HS-5 (cell line): Measurements from ENCODE around the gene CHMP1A.
"Not testable (repeated sequence)": the region's sequence is repeated elsewhere in the genome, so short reads cannot be mapped to it uniquely, and the experiment has no call there.

Source experiments
- DNase-seq: peaks from one replicate; pipeline ENCODE4 v3.0.0-alpha.2; 2012; ENCODE audit warnings: low read depth

CHMP1A gene

DNA sequence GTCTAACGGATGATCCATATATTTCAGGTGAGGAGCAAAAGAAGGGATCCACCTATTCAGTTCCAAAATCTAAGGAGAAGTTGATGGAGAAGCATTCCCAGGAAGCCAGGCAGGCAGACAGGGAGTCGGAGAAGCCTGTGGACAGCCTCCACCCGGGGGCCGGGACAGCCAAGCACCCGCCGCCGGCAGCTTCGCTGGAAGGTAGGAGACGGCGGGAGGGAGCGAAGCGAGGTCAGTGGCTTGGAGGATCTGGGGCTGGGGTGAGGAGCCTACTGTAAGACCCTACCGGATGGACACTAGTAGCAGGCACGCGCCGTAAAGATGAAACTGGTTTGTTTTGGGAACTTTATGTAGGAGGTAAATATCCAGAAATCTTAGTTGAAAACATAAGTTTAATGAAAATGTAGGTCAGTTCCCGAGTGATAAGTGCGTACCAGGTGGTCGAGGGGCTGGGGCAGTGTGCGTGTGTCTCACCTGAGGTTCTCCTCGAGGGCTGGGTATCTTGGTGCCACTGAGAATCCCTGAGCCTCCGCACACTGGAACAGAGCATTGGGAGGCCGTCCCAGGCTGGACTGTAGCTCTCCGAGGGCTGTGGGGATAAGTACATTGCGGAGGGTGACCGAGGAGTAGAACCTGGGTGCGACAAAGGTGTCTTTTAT, 842 bp upstream of the CHMP1A start:
- DNase-seq = no peak

DNA sequence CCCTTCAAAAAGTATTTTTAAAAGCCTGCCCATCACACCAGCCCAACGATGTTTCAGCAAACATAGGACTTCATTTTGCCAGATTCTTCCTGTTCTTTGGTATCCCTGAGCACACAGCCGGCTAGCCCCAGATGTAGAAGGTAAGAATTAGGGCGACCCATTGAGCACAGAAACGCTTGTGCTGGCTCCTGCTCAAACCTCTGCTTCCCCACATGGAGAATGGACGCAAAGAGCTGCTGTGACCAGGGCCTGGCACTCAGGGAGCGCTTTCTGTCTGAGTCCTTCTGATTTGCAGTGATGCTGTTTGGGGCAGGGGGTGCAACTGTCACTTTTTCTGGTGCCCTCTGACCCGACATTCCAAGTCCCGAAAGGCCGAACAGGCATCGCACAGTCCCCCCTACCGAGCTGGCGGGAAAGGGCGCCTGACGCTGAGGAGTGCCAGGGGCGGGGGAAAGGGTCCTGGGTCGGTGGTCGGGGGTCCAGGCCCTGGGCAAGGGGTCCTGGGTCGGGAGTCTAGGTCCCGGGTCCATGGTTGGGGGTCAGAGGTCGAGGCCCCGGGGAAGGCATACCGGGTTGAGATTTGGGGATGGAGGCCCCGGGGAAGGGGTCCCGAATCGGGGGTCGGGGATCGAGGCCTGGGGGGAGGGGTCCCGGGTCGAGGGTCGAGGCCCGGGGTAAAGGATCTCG, 930 bp downstream of the CHMP1A start:
- DNase-seq = no peak

DNA sequence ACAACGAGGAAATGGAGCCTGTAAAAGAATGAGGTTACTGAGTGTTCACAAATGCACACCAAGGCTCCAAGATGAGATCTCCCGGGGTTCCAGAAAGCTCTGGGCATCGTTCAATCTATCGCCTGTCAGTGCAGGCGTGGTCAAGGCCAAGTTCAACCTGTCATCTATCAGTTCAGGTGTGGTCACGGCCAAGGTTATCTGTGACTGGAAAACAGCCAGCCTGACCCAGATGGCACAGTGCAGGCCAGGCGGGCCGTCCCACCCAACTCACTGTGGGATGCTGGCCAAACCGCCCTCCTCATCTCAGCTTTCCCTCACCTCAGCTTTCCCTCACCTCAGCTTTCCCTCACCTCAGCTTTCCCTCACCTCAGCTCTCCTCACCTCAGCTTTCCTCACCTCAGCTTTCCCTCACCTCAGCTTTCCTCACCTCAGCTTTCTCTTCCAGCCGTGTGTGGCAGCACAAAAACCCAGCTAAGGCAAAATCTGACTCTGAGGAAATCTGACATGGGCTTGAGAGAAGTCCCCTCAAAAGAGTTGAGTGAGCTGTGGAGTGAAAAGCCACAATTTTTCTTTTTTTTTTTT, 2.4 kb downstream of the CHMP1A start:
- no peak for DNase-seq

- no peak for DNase-seq
Observed at GRCh38 chr16:89653656-89654295, 3.7 kb downstream of the CHMP1A start.

GRCh38 chr16:89651584-89651983, 5.9 kb downstream of the CHMP1A start:
- no peak for DNase-seq

DNA sequence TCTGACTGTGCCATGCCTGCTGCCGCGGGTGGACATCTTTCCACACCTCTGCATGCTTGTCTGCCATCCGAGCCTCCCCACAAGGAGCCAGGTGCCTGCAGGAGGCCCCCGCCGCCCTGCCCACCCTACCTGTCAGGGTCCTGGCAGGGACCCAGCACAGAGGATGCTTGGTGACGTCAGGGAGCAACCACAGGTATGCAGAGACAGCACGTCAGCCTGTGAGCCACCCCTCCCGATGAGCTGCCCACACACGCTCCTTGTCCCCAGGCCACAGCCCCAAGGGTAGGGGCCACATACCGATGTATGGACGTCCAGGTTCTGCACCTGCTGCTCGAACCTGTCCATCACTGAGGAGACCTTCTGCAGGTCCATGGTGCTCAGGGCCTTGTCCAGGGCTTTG, 10.6 kb downstream of the CHMP1A start:
- DNase-seq = no peak

DNA sequence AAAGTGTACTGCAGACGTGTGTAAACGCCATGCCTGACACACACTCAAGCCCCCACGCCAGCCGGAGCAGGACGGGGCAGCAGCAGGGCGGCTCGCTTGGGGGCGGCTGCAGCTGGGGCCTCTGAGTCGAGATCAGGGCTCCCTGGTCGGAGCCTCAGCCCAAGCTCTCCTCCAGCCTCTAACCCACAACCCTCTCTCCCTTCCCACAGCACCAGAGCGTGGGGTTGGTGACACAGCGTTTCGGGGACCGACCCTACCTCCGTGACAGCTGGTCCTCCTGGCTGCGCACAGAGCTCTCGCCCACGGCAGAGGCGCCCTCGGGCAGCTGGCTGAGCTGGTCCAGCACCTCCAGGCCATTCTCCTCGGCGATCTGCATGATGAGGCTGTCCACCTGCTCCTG, 11.2 kb downstream of the CHMP1A start:
- no peak for DNase-seq

DNA sequence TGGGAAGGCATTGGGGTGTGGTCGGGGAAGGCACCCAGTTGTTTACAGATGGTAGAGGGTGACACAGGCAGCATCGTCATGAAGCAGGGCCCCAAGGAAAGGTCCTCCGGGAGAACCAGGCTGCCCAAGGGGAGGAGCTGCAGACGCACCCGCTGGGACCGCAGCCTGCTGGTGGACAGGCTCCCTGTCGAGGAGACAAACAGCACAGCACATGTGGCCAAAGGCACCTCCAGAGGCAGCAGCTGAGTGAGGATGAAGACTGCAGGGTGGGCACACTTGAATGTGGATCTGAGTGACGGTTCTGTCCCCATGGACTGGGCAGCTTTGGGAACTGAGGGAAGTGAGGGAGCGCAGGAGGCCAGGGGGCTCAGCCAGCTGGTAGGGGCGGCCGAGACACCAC, 12.4 kb downstream of the CHMP1A start:
- DNase-seq = no peak

- DNase-seq = no peak
Observed at GRCh38 chr16:89643769-89644300, 13.7 kb downstream of the CHMP1A start.

DNA sequence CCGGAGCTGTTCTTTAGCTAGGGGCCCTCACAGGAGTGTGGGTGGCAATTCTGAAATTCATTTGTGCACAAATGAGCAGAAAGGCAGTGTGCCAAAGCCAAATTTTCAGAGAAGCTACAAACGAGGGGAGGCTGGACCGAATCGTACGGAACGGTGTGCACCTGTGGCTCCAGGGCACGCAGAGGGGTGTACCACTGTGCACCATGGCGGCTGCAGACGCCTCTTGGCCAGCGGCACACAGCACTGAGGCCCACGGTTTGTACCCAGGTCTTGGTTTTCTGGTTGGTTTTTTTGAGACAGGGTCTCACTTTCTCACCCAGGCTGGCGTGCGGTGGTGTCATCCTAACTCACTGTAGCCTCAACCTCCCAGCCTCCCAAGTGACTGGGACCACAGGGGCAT, 14.9 kb downstream of the CHMP1A start:
- DNase-seq = no peak

GRCh38 chr16:89641458-89642119, 15.9 kb downstream of the CHMP1A start:
- DNase-seq = no peak

GRCh38 chr16:89639385-89639784, 18.1 kb downstream of the CHMP1A start:
- no peak for DNase-seq

DNA sequence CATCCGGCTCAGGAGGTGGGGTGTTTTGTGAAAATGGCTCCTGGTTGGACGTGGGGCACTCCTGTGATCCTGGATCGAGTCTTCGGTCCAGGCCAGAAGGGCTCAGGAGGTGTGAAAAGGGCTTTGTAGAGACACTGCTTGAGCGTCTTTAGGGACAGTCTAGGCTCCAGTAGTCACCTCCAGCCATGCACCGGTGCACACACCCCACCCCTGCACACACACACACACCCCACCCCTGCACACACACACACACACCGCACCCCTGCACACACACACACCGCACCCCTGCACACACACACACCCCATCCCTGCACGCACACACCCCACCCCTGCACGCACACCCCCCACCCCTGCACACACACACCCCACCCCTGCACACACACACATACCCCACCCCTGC, 19.1 kb downstream of the CHMP1A start:
- DNase-seq = no peak

DNA sequence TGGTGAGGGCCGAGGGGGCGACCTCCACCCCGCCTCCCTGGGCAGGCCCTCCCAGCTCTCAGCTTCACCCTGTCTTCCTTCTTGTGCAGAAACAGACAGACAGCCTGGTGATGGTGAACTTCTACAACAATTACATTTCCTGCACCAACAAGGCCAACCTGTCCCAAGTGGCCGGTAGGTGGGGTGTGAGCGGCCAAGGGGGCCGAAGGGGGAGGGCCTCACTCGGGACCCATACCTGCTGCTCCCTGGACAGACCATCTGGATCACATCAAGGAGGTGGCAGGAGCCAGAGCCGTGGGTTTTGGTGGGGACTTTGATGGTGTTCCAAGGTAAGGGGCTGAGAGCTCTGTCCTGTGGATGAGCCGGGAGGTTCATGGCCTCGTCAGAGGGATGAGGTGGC, 20.1 kb downstream of the CHMP1A start:
- no peak for DNase-seq

DNA sequence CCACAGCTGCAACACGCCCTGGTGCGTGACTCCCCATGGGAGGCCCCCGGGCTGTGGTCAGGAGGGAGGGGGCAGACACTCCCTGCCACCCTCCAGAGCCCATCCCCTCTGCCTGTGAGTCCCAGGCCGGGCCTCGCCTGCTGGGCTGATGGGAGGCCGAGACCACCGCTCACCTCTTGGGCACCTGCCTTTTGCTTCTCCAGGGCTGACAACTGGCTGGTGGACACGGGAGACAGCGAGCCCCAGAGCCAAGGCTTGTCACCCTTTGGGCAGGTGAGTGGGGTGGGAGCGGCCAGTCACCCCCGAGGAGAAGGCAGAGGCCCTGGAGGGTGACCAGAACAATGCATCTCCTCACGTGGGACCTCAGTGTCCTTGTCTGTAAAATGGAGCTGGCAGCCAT, 20.8 kb downstream of the CHMP1A start:
- no peak for DNase-seq

DNA sequence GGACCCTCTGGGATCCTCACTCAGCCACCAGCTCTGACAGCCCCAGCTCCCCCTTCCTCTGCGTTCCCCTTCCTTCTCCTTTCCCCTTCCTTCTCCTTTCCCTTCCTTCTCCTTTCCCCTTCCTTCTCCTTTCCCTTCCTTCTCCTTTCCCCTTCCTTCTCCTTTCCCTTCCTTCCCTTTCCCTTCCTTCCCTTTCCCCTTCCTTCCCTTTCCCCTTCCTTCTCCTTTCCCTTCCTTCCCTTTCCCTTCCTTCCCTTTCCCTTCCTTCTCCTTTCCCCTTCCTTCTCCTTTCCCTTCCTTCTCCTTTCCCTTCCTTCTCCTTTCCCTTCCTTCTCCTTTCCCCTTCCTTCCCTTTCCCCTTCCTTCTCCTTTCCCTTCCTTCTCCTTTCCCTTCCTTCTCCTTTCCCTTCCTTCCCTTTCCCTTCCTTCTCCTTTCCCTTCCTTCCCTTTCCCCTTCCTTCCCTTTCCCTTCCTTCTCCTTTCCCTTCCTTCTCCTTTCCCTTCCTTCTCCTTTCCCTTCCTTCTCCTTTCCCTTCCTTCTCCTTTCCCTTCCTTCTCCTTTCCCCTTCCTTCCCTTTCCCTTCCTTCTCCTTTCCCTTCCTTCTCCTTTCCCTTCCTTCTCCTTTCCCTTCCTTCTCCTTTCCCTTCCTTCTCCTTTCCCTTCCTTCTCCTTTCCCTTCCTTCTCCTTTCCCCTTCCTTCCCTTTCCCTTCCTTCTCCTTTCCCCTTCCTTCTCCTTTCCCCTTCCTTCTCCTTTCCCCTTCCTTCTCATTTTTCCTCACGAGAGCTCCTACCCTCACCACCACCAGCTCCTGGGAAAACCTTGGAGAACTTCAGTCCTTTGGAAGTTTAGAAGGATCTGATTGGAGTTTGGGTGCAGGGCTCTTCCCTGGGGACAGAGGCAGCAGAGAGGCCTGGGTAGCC, 22.8 kb downstream of the CHMP1A start:
- not testable (repeated sequence) for DNase-seq

DNA sequence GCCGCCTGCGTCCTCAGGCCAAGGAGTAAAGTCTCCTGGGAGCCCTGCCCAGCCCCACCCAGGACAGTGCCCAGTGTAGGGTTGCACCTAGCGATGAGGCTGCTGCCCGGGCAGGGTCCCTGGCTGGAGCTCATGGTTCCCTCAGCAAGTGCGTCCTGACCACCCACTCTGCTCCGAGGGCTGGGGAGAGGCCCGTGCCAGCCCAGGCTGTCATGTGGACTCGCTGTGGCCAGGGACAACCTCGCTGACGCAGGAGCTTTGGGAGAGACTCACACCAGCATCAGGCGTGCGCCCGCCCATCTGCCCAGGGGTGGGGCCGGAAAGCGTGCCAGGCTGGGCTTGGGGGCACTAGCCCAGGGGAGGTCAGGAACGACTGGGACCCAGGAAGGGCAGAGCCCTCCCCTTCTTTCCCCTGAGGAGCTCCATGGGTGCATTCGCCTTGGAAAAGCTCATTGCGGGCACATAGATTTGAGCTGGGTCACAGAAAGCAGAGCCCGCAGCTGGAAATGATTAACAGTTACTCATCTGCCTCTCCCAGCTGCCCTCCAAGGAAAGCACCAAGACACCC, 24.4 kb downstream of the CHMP1A start:
- DNase-seq = peak; percentile 59

- no peak for DNase-seq
Observed at GRCh38 chr16:89629827-89630610, 27.5 kb downstream of the CHMP1A start.

DNA sequence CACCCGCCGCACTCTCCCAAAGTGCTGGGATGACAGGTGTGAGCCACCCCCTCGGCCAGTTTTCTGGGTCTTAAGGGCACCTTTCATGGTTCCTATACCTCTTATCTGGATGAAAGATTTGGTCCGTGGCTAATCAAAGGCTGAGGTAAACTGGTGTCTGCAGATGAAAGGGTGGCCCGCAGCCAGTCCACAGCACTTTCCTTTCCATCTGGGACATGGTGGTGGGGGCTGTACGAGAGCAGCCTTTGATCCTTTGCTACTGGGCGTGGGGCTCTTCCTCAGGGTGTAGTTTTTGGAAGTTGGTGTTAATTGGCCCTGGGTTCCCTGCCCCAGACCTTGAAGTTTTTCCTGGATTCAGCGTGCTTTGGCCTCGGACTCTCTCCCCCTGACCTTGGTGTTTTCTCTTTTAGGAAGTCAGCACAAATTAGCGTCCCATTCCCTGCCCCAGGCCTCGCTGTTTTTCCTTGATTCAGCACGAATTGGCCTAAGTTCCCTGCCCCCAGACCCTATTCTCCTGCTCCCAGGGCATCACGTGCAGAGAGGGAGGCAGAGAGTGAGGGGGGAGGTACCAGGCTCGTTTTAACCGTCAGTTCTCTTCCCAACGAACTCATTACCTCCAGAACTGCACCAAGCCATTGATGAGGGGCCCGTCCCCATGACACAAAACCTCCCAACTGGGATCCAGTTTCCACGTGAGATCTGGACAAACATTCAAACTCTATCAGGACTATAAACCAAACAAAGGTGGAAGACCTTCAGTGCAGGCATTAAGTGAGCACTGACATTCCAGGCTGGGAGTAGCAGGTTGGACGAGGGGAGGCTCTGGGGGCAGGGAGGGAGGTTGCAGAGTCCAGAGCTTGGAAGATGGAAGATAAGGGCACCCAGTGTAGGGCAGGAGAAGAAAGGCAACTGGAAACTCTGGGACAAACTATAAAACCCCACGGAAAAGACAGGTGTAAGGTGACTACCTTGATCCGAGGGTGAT, 32.4 kb downstream of the CHMP1A start:
- no peak for DNase-seq
